MCF 10A (cell line): ENCODE measurements around the gene CDADC1. TPM values are rescaled to one million over a fixed set of nuclear protein-coding genes. Genes with fewer than 3 reads are reported as not detected.

Experiments
- BruUV-seq: library from RNA; stranded (reverse); fragments of 400-500 nt; replicated peaks from 2 replicates; lab custom pipeline; 2021; lab: Mats Ljungman, UMichigan
- CTCF ChIA-PET: fragments of 300-600 bp; sonication (Branson Sonifier 250); formaldehyde crosslinking; extraction: SDS; loops from one replicate; lab custom pipeline; 2021; ENCODE audit warnings: antibody characterized with exemption, inconsistent platforms; lab: Yijun Ruan, JAX
- POLR2A ChIA-PET: fragments of 300-600, 350-650 bp; sonication (Branson Sonifier 250); formaldehyde crosslinking; extraction: SDS; loops from one replicate; lab custom pipeline; 2020; ENCODE audit warnings: antibody characterized with exemption, inconsistent platforms; lab: Yijun Ruan, JAX
- DNase-seq: peaks from one replicate; pipeline ENCODE4 v3.0.0-alpha.2; 2018; ENCODE audit not compliant: unreplicated experiment
- H3K27ac Mint-ChIP-seq: one replicate; pipeline ENCODE4 v1.8.0; 2022; ENCODE audit warnings: mild to moderate bottlenecking, low read depth, mixed read lengths; ENCODE audit not compliant: unreplicated experiment
- H3K27me3 Mint-ChIP-seq: one replicate; pipeline ENCODE4 v1.8.0; 2022; ENCODE audit warnings: mixed read lengths; ENCODE audit not compliant: insufficient read depth, unreplicated experiment
- H3K36me3 Mint-ChIP-seq: one replicate; pipeline ENCODE4 v1.8.0; 2022; ENCODE audit warnings: mild to moderate bottlenecking, moderate library complexity, mixed read lengths; ENCODE audit not compliant: insufficient read depth, unreplicated experiment
- H3K4me1 Mint-ChIP-seq: one replicate; pipeline ENCODE4 v1.8.0; 2022; ENCODE audit warnings: mixed read lengths; ENCODE audit not compliant: insufficient read depth, unreplicated experiment
- H3K4me3 Mint-ChIP-seq: one replicate; pipeline ENCODE4 v1.8.0; 2022; ENCODE audit warnings: mild to moderate bottlenecking, moderate library complexity, mixed read lengths; ENCODE audit not compliant: unreplicated experiment
- H3K9me3 Mint-ChIP-seq: one replicate; pipeline ENCODE4 v1.8.0; 2022; ENCODE audit warnings: mixed read lengths; ENCODE audit not compliant: unreplicated experiment
- intact Hi-C: fragments of 100-400 bp; cut with micrococcal nuclease; formaldehyde crosslinking; loops from 2 replicates; pipeline ENCODE4 v1.14.1; 2022
- total RNA-seq: library from RNA; stranded (reverse); gene quantifications from 2 replicates; pipeline ENCODE4 v1.2.3, GENCODE V29; 2022
- TF ChIP-seq, protein P1 (sequence below): fragments of 200-600 bp; IDR thresholded peaks from one replicate; pipeline ENCODE4 v1.8.0; 2022; ENCODE audit warnings: antibody characterized with exemption, mild to moderate bottlenecking; ENCODE audit not compliant: unreplicated experiment

The CDADC1 gene
- total RNA-seq, 1 experiment from 2014 or later, result 9.4 TPM

DNA sequence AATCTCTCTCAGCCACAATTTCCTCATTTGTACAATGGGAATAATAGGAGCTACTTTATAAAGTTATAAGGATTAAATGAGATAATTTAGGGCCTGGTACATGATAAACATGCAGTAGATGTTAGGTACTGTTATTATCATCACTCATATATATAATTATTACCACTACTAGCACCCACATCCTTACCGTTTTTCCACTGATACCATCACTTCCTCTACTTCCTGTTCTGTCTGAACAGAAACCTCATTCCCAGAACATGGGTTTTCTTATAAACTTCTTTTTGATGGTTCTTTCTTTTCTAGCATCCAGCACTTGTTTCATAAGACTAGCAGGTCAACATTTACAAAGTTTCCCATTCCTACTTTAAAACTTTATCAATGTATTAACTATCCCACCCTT lies 6.3 kb downstream of the CDADC1 start:
- POLR2A ChIA-PET, result no interaction called here
- intact Hi-C loops, result no loop called here

DNA sequence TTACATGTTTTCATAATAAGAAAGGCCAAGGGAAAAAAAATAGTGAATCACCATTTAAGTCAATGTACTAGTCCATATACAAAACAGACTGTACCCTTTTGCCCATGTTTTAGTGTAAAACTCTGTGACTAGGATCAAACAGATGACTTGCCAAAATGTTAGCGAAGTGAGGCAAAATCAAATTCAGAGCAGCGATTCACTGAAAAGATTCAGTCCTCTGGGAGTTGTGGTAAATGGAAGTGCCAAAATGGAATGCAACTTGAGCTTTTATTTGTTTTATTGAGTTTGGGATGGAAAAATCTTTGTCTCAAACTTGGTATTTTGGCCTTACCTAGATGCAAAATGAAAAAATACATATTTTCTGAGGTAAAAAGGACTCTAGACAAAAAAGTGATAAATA lies 9.1 kb downstream of the CDADC1 start:
- Mint-ChIP-seq H3K27me3 (no peaks in the 10 kb centered on the region), H3K27ac (no peak overlapping the region), H3K9me3 (no peaks in the 10 kb centered on the region), H3K36me3 (peaks cover 42% of the 10 kb centered on the region), H3K4me1 (no peaks in the 10 kb centered on the region), H3K4me3 (no peak overlapping the region)
- ChIA-PET CTCF (interaction anchor here (0.7 to 1.7 kb wide), 3 partner anchors 11 to 377 kb away, joined by 3 to 4 read pairs (median 3); no protein-coding TSS in a partner anchor), POLR2A (interaction anchor here (3.8 kb wide), 1 partner anchor 9 kb away, joined by 19 read pairs; the partner anchor contains the start of gene CDADC1)
- DNase-seq, result no peak
- TF ChIP-seq, protein P1, sequence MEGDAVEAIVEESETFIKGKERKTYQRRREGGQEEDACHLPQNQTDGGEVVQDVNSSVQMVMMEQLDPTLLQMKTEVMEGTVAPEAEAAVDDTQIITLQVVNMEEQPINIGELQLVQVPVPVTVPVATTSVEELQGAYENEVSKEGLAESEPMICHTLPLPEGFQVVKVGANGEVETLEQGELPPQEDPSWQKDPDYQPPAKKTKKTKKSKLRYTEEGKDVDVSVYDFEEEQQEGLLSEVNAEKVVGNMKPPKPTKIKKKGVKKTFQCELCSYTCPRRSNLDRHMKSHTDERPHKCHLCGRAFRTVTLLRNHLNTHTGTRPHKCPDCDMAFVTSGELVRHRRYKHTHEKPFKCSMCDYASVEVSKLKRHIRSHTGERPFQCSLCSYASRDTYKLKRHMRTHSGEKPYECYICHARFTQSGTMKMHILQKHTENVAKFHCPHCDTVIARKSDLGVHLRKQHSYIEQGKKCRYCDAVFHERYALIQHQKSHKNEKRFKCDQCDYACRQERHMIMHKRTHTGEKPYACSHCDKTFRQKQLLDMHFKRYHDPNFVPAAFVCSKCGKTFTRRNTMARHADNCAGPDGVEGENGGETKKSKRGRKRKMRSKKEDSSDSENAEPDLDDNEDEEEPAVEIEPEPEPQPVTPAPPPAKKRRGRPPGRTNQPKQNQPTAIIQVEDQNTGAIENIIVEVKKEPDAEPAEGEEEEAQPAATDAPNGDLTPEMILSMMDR, result no peak
- BruUV-seq, result no TSS peak
- intact Hi-C loops, result no loop called here

More for the DNA sequence above, 6.3 kb downstream of the CDADC1 start:
- Mint-ChIP-seq H3K36me3 (peaks cover 31% of the 10 kb centered on the region), H3K27ac (no peak overlapping the region), H3K27me3 (no peaks in the 10 kb centered on the region), H3K4me1 (peaks cover 6% of the 10 kb centered on the region), H3K9me3 (no peaks in the 10 kb centered on the region), H3K4me3 (no peak overlapping the region)
- CTCF ChIA-PET, result interaction anchor here (0.6 to 0.9 kb wide), 2 partner anchors 27 to 248 kb away, joined by 3 to 4 read pairs; no protein-coding TSS in a partner anchor
- BruUV-seq, result no TSS peak
- no peak for DNase-seq
- TF ChIP-seq, protein P1, result no peak

DNA sequence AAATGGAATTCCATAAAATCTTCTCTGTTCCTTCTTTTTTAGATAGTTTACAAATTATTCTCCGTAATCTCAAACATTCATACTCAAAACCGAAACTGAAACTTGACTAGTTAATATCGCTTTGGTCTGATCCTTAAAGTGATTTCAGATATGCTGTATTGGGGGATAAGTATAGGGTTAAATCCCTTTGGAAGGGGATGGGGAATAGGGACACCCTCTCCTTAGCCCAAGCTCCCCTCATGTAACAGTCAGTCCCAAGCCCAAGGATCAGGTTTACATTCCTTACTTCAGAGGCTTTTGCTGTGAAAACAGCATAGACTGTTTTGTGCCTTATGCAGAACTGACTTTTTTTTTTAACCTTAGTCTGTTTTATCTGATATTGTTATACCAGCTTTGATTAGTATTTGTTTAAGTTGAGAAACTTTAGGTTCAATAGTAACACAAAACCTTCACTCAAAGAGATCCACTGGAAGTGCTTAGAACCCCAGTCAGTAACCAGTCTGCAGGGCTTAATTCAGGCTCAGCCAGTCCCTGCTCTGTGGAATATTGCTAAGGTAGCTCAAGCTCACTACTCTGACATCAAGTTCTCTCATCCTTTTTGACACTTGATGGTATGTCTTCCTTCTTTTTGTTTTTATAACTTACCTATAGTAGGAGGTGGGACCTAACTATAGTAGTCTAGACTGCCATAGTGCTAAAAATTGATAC lies 10.5 kb downstream of the CDADC1 start:
- ChIA-PET POLR2A (interaction anchor here (0.7 to 3.8 kb wide), 2 partner anchors 10 to 1218 kb away, joined by 3 to 19 read pairs; partner anchors contain the start of gene CDADC1), CTCF (interaction anchor here (0.8 kb wide), 1 partner anchor 159 kb away, joined by 3 read pairs; no protein-coding TSS in a partner anchor)
- no peak overlapping the region for H3K27ac Mint-ChIP-seq
- no peaks in the 10 kb centered on the region for H3K4me1 Mint-ChIP-seq
- H3K9me3 Mint-ChIP-seq, result no peaks in the 10 kb centered on the region
- BruUV-seq, result no TSS peak
- intact Hi-C loops, result no loop called here
- no peaks in the 10 kb centered on the region for H3K27me3 Mint-ChIP-seq
- H3K4me3 Mint-ChIP-seq, result no peak overlapping the region
- DNase-seq, result no peak
- TF ChIP-seq, protein P1, result no peak
- peaks cover 51% of the 10 kb centered on the region for H3K36me3 Mint-ChIP-seq

DNA sequence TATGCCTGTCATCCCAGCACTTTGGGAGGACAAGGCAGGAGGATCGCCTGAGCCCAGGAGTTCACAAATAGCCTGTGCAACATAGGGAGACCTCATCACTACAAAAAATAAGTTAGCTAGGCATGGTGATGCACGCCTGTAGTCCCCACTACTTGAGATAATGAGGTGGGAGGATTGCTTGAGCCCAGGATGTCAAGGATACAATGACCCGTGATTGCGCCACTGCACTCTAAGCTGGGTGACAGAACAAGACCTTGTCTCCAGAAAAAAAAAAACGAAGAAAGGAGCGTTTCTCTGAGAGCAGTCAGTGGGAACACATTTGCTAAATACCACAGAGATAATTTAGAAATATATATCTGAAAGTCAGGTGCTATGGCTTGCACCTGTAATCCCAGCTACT lies 11.9 kb downstream of the CDADC1 start:
- Mint-ChIP-seq H3K4me3 (no peak overlapping the region), H3K9me3 (no peaks in the 10 kb centered on the region), H3K36me3 (peaks cover 47% of the 10 kb centered on the region), H3K4me1 (no peaks in the 10 kb centered on the region), H3K27ac (no peak overlapping the region), H3K27me3 (no peaks in the 10 kb centered on the region)
- ChIA-PET CTCF (interaction anchor here (0.6 to 0.9 kb wide), 2 partner anchors 20 to 352 kb away, joined by 3 read pairs; no protein-coding TSS in a partner anchor), POLR2A (interaction anchor here (3.8 kb wide), 1 partner anchor 11 kb away, joined by 19 read pairs; the partner anchor contains the start of gene CDADC1)
- BruUV-seq, result no TSS peak
- TF ChIP-seq, protein P1, result no peak
- no peak for DNase-seq
- intact Hi-C loops, result no loop called here
